Mesenchymal stem cell (in vitro differentiated cells and primary cell): ENCODE data around the gene PRR35.

Experiments
- DNase-seq: peaks from one replicate; pipeline ENCODE4 v3.0.0-alpha.2; 2013
- H2AFZ ChIP-seq: one replicate; pipeline ENCODE4 v1.6.1; 2013; ENCODE audit warnings: low read depth, mild to moderate bottlenecking, control low read depth, inconsistent platforms, low read length, moderate library complexity
- H2AK5ac ChIP-seq: 2 replicates; pipeline ENCODE4 v1.6.1; 2013; ENCODE audit warnings: low read length, moderate library complexity, mild to moderate bottlenecking, inconsistent platforms; ENCODE audit not compliant: severe bottlenecking
- H2BK120ac ChIP-seq: one replicate; pipeline ENCODE4 v1.6.1; 2013; ENCODE audit warnings: low read depth, mild to moderate bottlenecking, inconsistent platforms, low read length, moderate library complexity
- H2BK12ac ChIP-seq, 2 experiments: one replicate each; pipeline ENCODE4 v1.6.1; 2013; ENCODE audit warnings: inconsistent platforms in 2 of 2, low read length in 2 of 2, mild to moderate bottlenecking in 2 of 2, moderate library complexity in 2 of 2, control low read depth in 1 of 2
- H2BK15ac ChIP-seq: one replicate; pipeline ENCODE4 v1.6.1; 2013; ENCODE audit warnings: mild to moderate bottlenecking, low read depth, inconsistent platforms; ENCODE audit not compliant: poor library complexity, severe bottlenecking
- H2BK5ac ChIP-seq: 2 replicates; pipeline ENCODE4 v1.6.1; 2013; ENCODE audit warnings: low read depth, mild to moderate bottlenecking, low read length, control low read depth, inconsistent platforms; ENCODE audit not compliant: poor library complexity, severe bottlenecking
- H3K14ac ChIP-seq, 2 experiments: one replicate each; pipeline ENCODE4 v1.6.1; 2013; ENCODE audit warnings: inconsistent platforms in 2 of 2, low read length in 2 of 2, control low read depth in 1 of 2, mild to moderate bottlenecking in 1 of 2, moderate library complexity in 1 of 2
- H3K18ac ChIP-seq, 2 experiments: one replicate each; pipeline ENCODE4 v1.6.1; 2013; ENCODE audit warnings: inconsistent platforms in 2 of 2, low read length in 2 of 2, control low read depth in 1 of 2, low read depth in 1 of 2, mild to moderate bottlenecking in 1 of 2
- H3K23ac ChIP-seq, 2 experiments: one replicate each; pipeline ENCODE4 v1.6.1; 2013; ENCODE audit warnings: inconsistent platforms in 2 of 2, low read length in 2 of 2, mild to moderate bottlenecking in 2 of 2, moderate library complexity in 2 of 2, control low read depth in 1 of 2
- H3K27ac ChIP-seq: 2 replicates; pipeline ENCODE4 v1.5.1; 2013; ENCODE audit warnings: mild to moderate bottlenecking, moderate library complexity, low read length, control low read depth, inconsistent platforms; ENCODE audit not compliant: poor library complexity, severe bottlenecking
- H3K27me3 ChIP-seq, 2 experiments: 2 replicates each; pipeline versions ENCODE4 v1.6.1 to v1.7.0; 2013; ENCODE audit warnings: low read length in 2 of 2, mild to moderate bottlenecking in 2 of 2, moderate library complexity in 2 of 2, control low read depth in 1 of 2, inconsistent platforms in 1 of 2; ENCODE audit not compliant: control insufficient read depth in 1 of 2, insufficient read depth in 1 of 2
- H3K36me3 ChIP-seq, 2 experiments: 2 replicates each; pipeline versions ENCODE4 v1.6.1 to v1.7.0; 2013; ENCODE audit warnings: low read length in 2 of 2, control low read depth in 1 of 2, inconsistent platforms in 1 of 2, low read depth in 1 of 2, mild to moderate bottlenecking in 1 of 2; ENCODE audit not compliant: insufficient read depth in 2 of 2, control insufficient read depth in 1 of 2
- H3K4ac ChIP-seq, 2 experiments: one replicate each; pipeline ENCODE4 v1.6.1; 2013; ENCODE audit warnings: inconsistent platforms in 2 of 2, low read length in 2 of 2, mild to moderate bottlenecking in 2 of 2, moderate library complexity in 2 of 2, control low read depth in 1 of 2, low read depth in 1 of 2
- H3K4me1 ChIP-seq: 2 replicates; pipeline ENCODE4 v1.6.1; 2013; ENCODE audit warnings: low read depth, low read length, control low read depth; ENCODE audit not compliant: control insufficient read depth, insufficient read depth
- H3K4me2 ChIP-seq: 2 replicates; pipeline ENCODE4 v1.6.1; 2013; ENCODE audit warnings: low read length, mild to moderate bottlenecking, inconsistent platforms; ENCODE audit not compliant: poor library complexity, severe bottlenecking
- H3K4me3 ChIP-seq, 2 experiments: 2 replicates each; pipeline versions ENCODE4 v1.5.1 to v1.7.0; 2013; ENCODE audit warnings: low read length in 2 of 2, mild to moderate bottlenecking in 2 of 2, control low read depth in 1 of 2, low read depth in 1 of 2; ENCODE audit not compliant: insufficient read depth in 1 of 2
- H3K79me1 ChIP-seq: replicated peaks from 2 replicates; pipeline ENCODE4 v1.6.1; 2013; ENCODE audit warnings: mild to moderate bottlenecking, control low read depth, low read length, inconsistent platforms; ENCODE audit not compliant: poor library complexity, severe bottlenecking
- H3K9ac ChIP-seq: 2 replicates; pipeline ENCODE4 v1.7.0; 2013; ENCODE audit warnings: mild to moderate bottlenecking, low read length, moderate library complexity
- H3K9me3 ChIP-seq: 2 replicates; pipeline ENCODE4 v1.7.0; 2013; ENCODE audit warnings: mild to moderate bottlenecking, low read length; ENCODE audit not compliant: control insufficient read depth
- H4K8ac ChIP-seq: one replicate; pipeline ENCODE4 v1.6.1; 2013; ENCODE audit warnings: inconsistent platforms, mild to moderate bottlenecking, low read length, moderate library complexity
- H4K91ac ChIP-seq: one replicate; pipeline ENCODE4 v1.6.1; 2013; ENCODE audit warnings: mild to moderate bottlenecking, low read length, inconsistent platforms
- WGBS: methylation state at CpG from one replicate; pipeline ENCODE4 v1.1.7; 2013; ENCODE audit warnings: mixed read lengths; 5-methylcytosine and 5-hydroxymethylcytosine counted together

PRR35 gene

GRCh38 chr16:565419-566330 is 5.5 kb downstream of the PRR35 start:
- H3K9ac ChIP-seq = no peak overlapping the region

GRCh38 chr16:566475-567372 is 6.5 kb downstream of the PRR35 start, which contains the start of gene NHLRC4:
TSS of gene NHLRC4 (plus strand) at chr16:567005. CDS start at chr16:568048, 1,043 bp downstream.
- no peaks in the 10 kb centered on the region for H3K9me3 ChIP-seq
- H3K27ac ChIP-seq = peak within 1 kb of the TSS; percentile 40
- DNase-seq = peak; percentile 71
- H2BK5ac ChIP-seq = peak within 1 kb of the TSS; percentile 20
- peak within 1 kb of the TSS; percentile 88 for H2BK120ac ChIP-seq
- H3K4ac ChIP-seq = peak within 1 kb of the TSS; percentile 75 to 76
- H2BK12ac ChIP-seq = peak within 1 kb of the TSS; percentile 75 to 90
- H3K4me1 ChIP-seq = peaks cover 58% of the 10 kb centered on the region
- no peak within 1 kb of the TSS for H2AFZ ChIP-seq
- no peaks in the 10 kb centered on the region for H3K36me3 ChIP-seq
- H2AK5ac ChIP-seq = peak within 1 kb of the TSS; percentile 88
- peak within 1 kb of the TSS; percentile 28 to 63 for H3K4me3 ChIP-seq
- WGBS = 49% methylated on average over 26 of the region's 26 CpGs
- H3K4me2 ChIP-seq = peak within 1 kb of the TSS; percentile 37
- peak within 1 kb of the TSS in 1 of 2 experiments; percentile 53 for H3K14ac ChIP-seq
- peak within 1 kb of the TSS; percentile 71 for H2BK15ac ChIP-seq
- no peaks in the 10 kb centered on the region for H3K79me1 ChIP-seq
- peak within 1 kb of the TSS in 1 of 2 experiments; percentile 61 for H3K23ac ChIP-seq
- peaks cover 7 to 13% of the 10 kb centered on the region in 2 experiments for H3K27me3 ChIP-seq
- H4K91ac ChIP-seq = peak within 1 kb of the TSS; percentile 77
- H4K8ac ChIP-seq = peak within 1 kb of the TSS; percentile 97
- peak within 1 kb of the TSS; percentile 74 for H3K9ac ChIP-seq
- H3K18ac ChIP-seq = peak within 1 kb of the TSS; percentile 72 to 86

More at GRCh38 chr16:565419-566330, 5.5 kb downstream of the PRR35 start:
- peak overlapping the region in 1 of 2 experiments; percentile 61 for H3K23ac ChIP-seq
- peak overlapping the region in 1 of 2 experiments; percentile 28 for H3K4me3 ChIP-seq
- peak overlapping the region; percentile 9 to 90 for H2BK12ac ChIP-seq
- H3K4ac ChIP-seq = peak overlapping the region; percentile 24 to 39
- H4K91ac ChIP-seq = peak overlapping the region; percentile 65
- H2BK5ac ChIP-seq = peak overlapping the region; percentile 20
- peak overlapping the region; percentile 30 for H2AK5ac ChIP-seq
- H3K9me3 ChIP-seq = no peaks in the 10 kb centered on the region
- peak overlapping the region in 1 of 2 experiments; percentile 53 for H3K14ac ChIP-seq
- H2BK15ac ChIP-seq = no peak overlapping the region
- H3K27me3 ChIP-seq = peaks cover 17 to 23% of the 10 kb centered on the region in 2 experiments
- H3K36me3 ChIP-seq = no peaks in the 10 kb centered on the region
- H3K4me2 ChIP-seq = peak overlapping the region; percentile 37
- peak overlapping the region; percentile 40 for H3K27ac ChIP-seq
- H3K79me1 ChIP-seq = no peaks in the 10 kb centered on the region
- no peak for DNase-seq
- H2BK120ac ChIP-seq = no peak overlapping the region
- H4K8ac ChIP-seq = peak overlapping the region; percentile 95
- peak overlapping the region; percentile 72 to 86 for H3K18ac ChIP-seq
- peaks cover 51% of the 10 kb centered on the region for H3K4me1 ChIP-seq
- WGBS = 56% methylated on average over 22 of the region's 35 CpGs
- no peak overlapping the region for H2AFZ ChIP-seq

GRCh38 chr16:567373-568256 is 7.4 kb downstream of the PRR35 start:
- H4K8ac ChIP-seq = peak overlapping the region; percentile 97
- peaks cover 0 to 5% of the 10 kb centered on the region in 2 experiments for H3K27me3 ChIP-seq
- peak overlapping the region; percentile 38 for H2AK5ac ChIP-seq
- peak overlapping the region; percentile 69 to 83 for H3K18ac ChIP-seq
- peak overlapping the region in 1 of 2 experiments; percentile 63 for H3K4me3 ChIP-seq
- H2BK12ac ChIP-seq = peak overlapping the region; percentile 70 to 75
- H3K36me3 ChIP-seq = peaks cover 0 to 8% of the 10 kb centered on the region in 2 experiments
- peaks cover 4% of the 10 kb centered on the region for H3K79me1 ChIP-seq
- no peaks in the 10 kb centered on the region for H3K9me3 ChIP-seq
- peaks cover 57% of the 10 kb centered on the region for H3K4me1 ChIP-seq
- no peak for DNase-seq
- H2AFZ ChIP-seq = no peak overlapping the region
- H3K27ac ChIP-seq = peak overlapping the region; percentile 4
- H2BK120ac ChIP-seq = peak overlapping the region; percentile 88
- H2BK5ac ChIP-seq = no peak overlapping the region
- WGBS = 95% methylated on average over 34 of the region's 35 CpGs
- peak overlapping the region; percentile 71 for H2BK15ac ChIP-seq
- H4K91ac ChIP-seq = peak overlapping the region; percentile 77
- H3K4ac ChIP-seq = peak overlapping the region; percentile 71 to 76
- H3K9ac ChIP-seq = peak overlapping the region; percentile 74
- H3K23ac ChIP-seq = no peak overlapping the region
- no peak overlapping the region for H3K4me2 ChIP-seq
- no peak overlapping the region for H3K14ac ChIP-seq
